ENCODE measurements around the gene ARL3. TPM values are rescaled to one million over a fixed set of nuclear protein-coding genes. Genes with fewer than 3 reads are reported as not detected.

The ARL3 gene
- polyA plus RNA-seq, 1 donor: 12.5 TPM

- DNase-seq: no peak
These were observed 79.5 kb downstream of the ARL3 start for GRCh38 chr10:102634686-102635085.

DNA sequence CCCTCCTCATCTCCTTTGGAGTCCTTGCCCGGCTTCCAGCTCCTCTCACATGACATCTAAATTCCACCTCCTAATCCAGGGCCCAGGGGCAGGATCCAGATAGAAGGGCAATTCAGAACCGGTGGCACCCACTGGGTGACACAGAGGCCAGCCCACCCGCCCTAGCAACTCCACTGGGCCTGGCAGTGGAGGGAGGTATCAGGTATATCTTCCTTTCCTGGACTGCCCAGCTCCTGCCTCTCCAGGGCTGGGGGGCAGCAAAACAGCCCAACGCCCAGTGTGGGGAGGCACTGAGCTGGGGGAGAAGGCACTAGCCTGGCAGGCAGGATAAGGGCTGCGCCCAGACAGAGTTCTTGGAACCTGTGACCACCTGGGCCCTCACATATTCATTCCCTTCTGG, 80.3 kb downstream of the ARL3 start:
- no peak for DNase-seq

DNA sequence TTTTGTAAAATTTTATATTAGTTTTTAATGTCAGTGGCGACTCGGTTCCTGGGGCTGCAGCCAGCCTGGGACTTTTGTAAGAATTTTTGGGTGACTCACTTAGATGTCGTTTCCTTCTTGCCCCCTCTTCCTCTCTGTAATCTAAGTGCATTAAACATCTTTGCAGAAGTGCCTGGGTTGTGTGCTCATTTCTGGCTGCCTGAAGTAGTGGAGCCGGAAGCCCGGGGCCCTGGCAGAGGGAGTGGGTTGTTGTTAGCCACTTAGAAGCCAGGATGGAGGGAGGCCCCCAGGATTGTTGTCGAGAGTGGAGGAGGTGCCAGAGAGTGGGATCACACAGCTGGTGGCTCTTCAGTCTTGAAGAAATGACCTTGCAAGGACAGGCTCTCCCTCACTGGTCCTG, 80.9 kb downstream of the ARL3 start:
- no peak for DNase-seq

DNA sequence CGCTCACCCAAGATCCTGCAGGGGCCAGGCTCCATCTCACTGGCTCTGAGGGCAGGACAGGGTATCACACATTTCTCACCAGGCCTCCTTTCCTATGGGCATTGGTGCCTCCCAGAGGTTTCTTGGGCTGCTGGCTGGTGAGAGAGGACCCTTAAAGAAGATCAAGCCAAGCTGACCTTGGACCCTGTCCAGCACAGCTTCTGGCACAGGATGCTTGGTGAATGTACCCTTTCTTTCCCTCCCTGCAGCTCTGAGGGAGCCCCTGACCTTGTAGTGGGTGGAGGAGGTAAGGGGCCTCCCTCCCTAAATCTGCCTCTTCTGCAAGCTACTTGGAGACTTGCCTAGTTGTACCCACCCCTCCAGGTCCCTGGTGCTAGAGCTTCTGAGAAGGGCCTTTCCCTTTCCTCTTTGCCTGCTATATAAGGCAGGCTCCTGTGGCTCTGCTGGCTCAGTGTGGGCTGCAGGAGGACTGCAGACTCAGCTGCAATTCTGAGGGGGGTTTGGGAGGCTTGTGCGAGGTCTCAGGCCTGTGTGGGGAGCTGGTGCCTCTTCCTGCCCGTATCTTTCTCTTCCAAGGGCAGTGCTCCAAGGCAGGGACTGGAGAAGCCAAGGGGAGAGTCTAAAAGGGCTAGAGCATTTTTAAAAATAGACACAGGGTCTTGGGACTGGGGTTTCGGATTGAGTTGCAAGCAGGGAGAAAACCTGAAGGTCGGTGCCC, 81.6 kb downstream of the ARL3 start:
- DNase-seq: peak; percentile 84

DNA sequence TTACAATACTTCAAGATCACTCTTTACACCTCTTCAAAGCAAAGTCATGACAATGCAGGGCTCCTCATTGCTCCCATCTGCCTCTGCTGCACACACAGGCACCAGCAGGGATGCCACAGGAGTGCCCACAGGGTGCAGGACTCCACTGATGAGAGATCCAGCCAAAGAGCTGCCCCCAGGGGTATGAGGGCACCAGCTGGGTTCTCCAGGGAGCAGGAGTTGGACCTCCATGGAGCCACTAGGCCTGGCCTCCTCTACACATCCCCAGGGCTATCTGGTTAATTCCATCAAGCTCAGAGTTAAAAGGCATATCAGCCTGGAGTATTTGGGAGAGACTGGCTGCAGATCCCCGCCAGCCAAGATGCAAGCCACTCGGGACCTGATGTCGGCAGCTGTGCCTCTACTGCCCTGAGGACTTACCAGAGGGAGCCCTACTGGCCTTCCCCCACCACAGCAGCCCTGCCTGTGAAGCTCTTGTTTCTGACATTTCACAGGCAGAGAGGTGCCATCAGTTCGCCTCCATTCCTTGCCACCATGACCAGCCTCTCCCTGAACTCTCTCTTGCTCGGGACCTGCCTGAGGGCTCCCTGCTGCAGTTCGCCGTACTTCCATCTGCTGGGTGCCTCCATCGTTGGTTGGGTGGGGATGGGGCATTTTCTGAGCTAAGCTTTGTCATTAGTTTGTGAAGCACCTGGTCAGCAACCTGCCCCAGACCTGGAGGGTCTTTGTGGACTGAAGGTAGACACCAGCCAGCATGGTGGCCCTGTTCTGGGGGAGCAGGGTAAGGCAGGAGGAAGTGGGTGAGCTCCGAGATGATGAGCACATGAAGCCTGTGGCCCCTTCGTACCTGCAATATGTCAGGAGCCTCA, 82.4 kb downstream of the ARL3 start:
- no peak for DNase-seq

- DNase-seq: no peak
These were observed 83.5 kb downstream of the ARL3 start for GRCh38 chr10:102630663-102631062.

DNA sequence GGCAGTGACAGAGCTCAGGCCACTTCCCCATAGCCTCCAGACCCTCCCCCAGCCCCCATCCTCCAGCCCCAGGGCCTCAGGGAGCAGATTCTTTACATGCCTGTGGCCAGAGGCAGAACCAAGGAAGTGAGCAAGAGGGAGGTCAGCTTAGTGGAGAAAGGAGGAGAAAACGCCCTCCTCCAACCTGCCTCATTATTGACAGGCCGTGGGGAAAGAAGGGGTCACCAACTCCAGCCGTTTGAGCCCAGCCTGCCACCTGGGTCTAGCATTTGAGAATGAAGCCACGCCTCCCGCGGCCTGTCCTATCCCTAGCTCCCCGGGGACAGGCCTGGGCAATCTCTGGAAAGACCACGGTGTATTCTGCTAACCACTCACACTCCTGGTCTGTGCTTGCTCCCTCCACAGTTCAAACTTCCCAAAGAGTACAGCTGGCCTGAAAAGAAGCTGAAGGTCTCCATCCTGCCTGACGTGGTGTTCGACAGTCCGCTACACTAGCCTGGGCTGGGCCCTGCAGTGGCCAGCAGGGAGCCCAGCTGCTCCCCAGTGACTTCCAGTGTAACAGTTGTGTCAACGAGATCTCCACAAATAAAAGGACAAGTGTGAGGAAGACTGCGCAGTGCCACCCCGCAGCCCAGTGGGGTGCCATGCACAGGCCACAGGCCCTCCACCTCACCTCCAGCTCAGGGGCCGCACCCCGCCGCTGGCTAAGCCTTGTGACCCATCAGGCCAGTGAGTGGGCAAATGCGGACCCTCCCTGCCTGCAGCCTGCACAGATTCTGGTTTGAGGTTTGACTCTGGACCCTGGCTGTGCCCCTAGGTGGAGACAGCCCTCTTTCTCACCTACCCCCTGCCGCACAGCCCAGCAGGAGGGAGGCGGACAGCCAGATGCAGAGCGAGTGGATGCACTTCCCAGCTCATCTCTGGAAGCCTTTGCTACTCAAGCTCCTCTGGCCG, 84.3 kb downstream of the ARL3 start:
- DNase-seq: no peak

- no peak for DNase-seq
These were observed 85.7 kb downstream of the ARL3 start for GRCh38 chr10:102628451-102628911.

DNA sequence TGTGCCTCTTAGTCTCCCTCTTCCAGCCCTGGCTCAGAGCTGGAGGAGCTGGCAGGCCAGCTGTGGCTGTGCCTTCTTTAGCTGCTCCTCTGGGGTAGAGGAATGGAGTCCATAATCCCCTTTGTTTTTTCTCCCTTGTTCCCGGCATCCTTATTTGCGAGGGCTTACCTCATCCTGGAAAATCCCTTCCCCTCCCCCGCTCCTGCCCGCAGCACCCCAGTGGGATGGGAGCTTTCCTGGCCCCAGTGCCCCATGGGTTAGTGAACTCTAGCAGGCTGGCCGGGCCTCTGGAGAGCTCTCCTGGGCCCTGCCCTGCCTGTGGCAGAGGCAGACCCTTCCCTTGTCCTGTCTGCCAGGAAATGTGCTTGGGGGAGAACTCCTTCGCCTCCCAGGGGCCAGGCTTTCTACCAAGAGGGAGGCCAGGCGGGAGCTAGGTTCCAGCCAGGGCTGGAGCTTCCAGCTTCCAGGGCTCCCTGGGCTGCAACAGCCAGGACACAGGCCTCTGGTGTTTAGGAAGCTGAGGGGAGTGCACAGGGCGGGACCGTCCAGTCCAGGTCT, 86.4 kb downstream of the ARL3 start:
- no peak for DNase-seq

- no peak for DNase-seq
These were observed 86.9 kb downstream of the ARL3 start for GRCh38 chr10:102627291-102627735.

- no peak for DNase-seq
These were observed 88.0 kb downstream of the ARL3 start for GRCh38 chr10:102626026-102626685.

GRCh38 chr10:102624751-102625645, 89.2 kb downstream of the ARL3 start:
- no peak for DNase-seq

- no peak for DNase-seq
These were observed 90.1 kb downstream of the ARL3 start for GRCh38 chr10:102624094-102624493.

Other genes starting within 250 kb of the ARL3 start
- gene ACTR1A, start 211.7 kb downstream of the ARL3 start, polyA plus RNA-seq (ENCODE audit: insufficient read length): 81.0 TPM
- gene SUFU, start 210.4 kb downstream of the ARL3 start, polyA plus RNA-seq (ENCODE audit: insufficient read length): 16.4 TPM
- 97.5 TPM for gene TRIM8, start 69.9 kb downstream of the ARL3 start, polyA plus RNA-seq (ENCODE audit: insufficient read length)
- gene SFXN2, start 239 bp upstream of the ARL3 start, polyA plus RNA-seq (ENCODE audit: insufficient read length): 7.5 TPM
- gene WBP1L, start 29.6 kb upstream of the ARL3 start, polyA plus RNA-seq (ENCODE audit: insufficient read length): 44.8 TPM
- 0.70 TPM for gene CYP17A1, start 123.0 kb upstream of the ARL3 start, polyA plus RNA-seq (ENCODE audit: insufficient read length)
- 23.1 TPM for gene BORCS7, start 139.9 kb upstream of the ARL3 start, polyA plus RNA-seq (ENCODE audit: insufficient read length)
- 7.3 TPM for gene AS3MT, start 155.1 kb upstream of the ARL3 start, polyA plus RNA-seq (ENCODE audit: insufficient read length)
- gene CNNM2, start 203.9 kb upstream of the ARL3 start, polyA plus RNA-seq (ENCODE audit: insufficient read length): 3.2 TPM

Data from hindlimb muscle (tissue), 1 donor.